Astrocyte of the cerebellum (primary cell): ENCODE results near the gene ZNF611.
"Not testable (repeated sequence)": the region's sequence is repeated elsewhere in the genome, so short reads cannot be mapped to it uniquely, and the experiment has no call there.

Source experiments
- DNase-seq: peaks from one replicate; pipeline ENCODE4 v3.0.0-alpha.2; 2011; ENCODE audit warnings: low read depth
- H3K4me3 ChIP-seq: 2 replicates; pipeline ENCODE4 v1.5.1; 2011; ENCODE audit warnings: mild to moderate bottlenecking, low read depth, low read length, moderate library complexity
- in situ Hi-C: cut with HindIII; loops from 2 replicates; pipeline ENCODE4 v1.10.0; 2017; ENCODE audit warnings: low sequenced_read_pairs
- TF ChIP-seq, protein P1 (sequence below): IDR thresholded peaks from 2 replicates; pipeline ENCODE4 v1.5.1; 2012; ENCODE audit warnings: low read length, low read depth, moderate library complexity, mild to moderate bottlenecking; ENCODE audit errors: missing control alignments

ZNF611 gene

DNA sequence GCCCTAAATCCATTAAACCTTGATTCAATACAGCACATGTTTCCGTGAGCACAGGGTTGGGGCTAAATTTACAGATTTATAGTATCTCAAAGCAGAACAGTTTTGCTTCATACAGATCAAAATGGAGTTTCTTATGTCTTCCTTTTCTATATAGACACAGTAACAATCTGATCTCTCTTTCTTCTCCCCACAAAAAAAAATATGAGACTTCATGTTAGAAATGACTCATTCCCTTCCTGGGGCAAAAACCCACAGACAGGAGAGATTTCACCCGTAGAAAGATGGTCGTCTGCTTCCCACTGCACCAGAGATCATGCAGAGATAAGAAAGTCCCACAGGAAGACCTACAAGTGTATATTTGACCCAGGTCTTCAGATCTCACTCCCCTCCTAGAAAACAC lies 7.7 kb upstream of the ZNF611 start:
- in situ Hi-C loops = no loop called here
- no peak for DNase-seq
- TF ChIP-seq, protein P1, sequence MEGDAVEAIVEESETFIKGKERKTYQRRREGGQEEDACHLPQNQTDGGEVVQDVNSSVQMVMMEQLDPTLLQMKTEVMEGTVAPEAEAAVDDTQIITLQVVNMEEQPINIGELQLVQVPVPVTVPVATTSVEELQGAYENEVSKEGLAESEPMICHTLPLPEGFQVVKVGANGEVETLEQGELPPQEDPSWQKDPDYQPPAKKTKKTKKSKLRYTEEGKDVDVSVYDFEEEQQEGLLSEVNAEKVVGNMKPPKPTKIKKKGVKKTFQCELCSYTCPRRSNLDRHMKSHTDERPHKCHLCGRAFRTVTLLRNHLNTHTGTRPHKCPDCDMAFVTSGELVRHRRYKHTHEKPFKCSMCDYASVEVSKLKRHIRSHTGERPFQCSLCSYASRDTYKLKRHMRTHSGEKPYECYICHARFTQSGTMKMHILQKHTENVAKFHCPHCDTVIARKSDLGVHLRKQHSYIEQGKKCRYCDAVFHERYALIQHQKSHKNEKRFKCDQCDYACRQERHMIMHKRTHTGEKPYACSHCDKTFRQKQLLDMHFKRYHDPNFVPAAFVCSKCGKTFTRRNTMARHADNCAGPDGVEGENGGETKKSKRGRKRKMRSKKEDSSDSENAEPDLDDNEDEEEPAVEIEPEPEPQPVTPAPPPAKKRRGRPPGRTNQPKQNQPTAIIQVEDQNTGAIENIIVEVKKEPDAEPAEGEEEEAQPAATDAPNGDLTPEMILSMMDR = no peak
- no peak overlapping the region for H3K4me3 ChIP-seq

DNA sequence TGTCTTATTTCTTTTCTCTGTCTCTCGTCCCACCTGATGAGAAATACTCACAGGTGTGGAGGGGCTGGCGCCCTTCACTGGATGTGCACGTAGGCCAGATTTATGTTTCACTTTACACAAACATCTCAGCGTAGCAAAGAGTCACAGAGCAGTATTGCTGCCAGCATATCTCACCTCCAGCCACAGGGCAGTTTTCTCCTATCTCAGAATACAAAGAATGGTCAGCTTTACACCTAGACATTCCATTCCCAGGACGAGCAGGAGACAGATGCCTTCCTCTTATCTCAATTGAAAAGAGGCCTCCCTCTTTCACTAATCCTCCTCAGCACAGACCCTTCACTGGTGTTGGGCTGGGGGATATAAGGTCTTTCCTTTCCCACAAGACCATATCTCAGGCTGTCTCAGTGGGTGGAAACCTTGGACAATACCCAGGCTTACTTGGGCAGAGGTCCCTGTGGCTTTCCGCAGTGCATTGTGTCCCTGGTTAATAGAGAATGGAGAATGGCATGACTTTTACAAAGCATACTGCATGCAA lies 7.2 kb upstream of the ZNF611 start:
- no peak overlapping the region for H3K4me3 ChIP-seq
- TF ChIP-seq, protein P1 = no peak
- no peak for DNase-seq
- in situ Hi-C loops = no loop called here

DNA sequence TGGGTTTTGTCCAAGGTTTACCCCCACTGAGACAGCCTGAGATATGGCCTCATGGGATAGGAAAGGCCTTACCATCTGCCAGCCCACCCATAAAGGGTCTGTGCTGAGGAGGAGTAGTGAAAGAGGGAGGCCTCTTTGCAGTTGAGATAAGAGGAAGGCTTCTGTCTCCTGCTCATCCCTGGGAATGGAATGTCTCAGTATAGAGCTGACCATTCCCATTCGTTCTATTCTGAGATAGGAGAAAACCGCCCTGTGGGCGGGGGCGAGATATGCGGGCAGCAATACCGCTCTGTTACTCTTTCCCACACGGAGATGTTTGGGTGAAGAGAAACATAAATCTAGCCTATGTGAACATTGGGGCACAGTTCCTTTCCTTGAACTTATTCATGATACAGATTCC lies 6.5 kb upstream of the ZNF611 start:
- DNase-seq, H3K4me3 ChIP-seq, in situ Hi-C loops: not testable (repeated sequence)

DNA sequence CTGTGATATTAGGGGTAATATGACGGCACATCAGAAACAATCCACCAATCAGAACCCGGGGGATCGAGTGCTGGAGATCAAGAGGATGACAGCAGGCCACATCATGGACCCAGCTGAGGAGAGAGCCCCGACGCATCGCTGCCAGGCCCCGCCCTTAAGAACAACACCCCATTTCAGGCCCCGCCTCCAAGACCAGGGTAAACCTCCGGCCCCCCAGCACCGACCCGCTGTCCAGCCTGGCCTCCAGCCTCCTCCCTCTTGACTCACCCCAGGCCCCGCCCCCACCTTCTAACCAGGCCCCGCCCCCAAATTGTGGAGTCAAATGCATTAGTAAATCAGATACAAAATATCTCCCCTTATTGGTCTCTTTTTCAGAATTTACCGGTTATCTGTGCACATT lies 4.7 kb upstream of the ZNF611 start:
- in situ Hi-C loops = no loop called here
- H3K4me3 ChIP-seq = no peak overlapping the region
- TF ChIP-seq, protein P1 = no peak
- DNase-seq = no peak

DNA sequence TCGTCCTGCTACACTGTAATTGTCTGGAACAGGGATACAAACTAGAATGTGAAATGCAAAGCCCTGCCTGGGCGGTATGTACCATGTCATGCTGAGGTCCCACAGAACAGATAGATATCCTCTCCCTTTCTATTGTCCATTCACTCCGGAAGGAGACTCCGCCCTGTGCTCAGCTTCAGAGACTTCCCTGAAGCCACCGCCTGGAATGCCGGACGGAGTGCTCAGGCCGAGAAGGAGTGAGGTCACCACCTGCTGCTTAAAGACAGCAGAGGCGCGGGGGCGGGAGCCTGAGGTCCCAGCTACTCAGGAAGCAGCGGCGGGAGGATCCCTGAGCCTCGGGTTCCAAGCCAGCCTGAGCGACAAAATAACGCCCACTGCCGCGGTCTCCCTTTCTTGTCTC lies 890 bp upstream of the ZNF611 start:
- no peak for DNase-seq
- in situ Hi-C loops = no loop called here

DNA sequence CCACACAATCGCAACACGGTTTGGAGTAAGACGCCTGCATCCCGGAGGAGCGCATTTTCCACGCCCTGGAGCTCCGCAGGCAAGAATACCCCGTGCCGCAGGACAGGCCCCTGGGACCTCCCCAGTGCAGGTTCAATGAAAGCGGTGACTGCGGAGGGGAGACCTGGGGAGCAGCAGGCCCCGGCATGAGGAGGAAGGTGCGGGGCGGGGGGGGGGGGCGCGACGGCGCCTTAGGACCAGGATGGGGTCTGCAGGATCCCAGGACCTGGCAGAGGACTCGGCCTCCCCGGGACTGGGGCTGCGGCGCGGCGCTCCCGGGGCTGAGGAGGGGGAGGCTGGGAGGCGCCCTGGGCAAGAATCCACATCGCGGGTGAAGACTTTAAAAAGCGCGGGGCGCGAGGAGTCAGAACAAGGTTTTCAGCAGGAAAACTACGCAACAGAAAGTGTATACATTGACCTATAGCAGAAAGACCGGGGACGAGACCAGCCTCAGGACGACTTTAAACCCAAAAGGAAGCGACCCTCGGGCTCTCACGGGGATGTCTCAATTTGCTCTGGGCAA lies 432 bp downstream of the ZNF611 start:
- peak overlapping the region; percentile 71 for H3K4me3 ChIP-seq
- no peak for DNase-seq
- TF ChIP-seq, protein P1 = no peak
- in situ Hi-C loops = no loop called here

More for the DNA sequence above, 890 bp upstream of the ZNF611 start:
- TF ChIP-seq, protein P1 = no peak
- no peak overlapping the region for H3K4me3 ChIP-seq

DNA sequence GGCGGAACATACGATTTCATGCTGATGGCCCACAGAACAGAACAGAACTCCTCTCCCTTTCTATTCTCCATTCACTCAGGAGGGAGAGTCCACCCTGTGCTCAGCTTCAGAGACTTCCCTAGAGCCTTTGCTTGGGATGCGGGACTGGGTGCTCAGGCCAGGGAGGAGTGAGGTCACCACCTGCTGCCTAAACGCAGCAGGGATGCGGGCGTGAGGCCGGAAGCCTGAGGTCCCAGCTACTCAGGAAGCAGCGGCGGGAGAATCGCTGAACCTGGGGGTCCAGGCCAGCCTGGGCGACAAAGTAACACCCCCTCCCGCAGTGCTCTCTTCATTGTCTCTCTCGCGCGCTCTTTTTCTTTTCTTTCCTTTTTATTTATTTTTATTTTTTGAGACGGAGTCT lies 8.8 kb downstream of the ZNF611 start:
- H3K4me3 ChIP-seq, in situ Hi-C loops, DNase-seq: not testable (repeated sequence)

DNA sequence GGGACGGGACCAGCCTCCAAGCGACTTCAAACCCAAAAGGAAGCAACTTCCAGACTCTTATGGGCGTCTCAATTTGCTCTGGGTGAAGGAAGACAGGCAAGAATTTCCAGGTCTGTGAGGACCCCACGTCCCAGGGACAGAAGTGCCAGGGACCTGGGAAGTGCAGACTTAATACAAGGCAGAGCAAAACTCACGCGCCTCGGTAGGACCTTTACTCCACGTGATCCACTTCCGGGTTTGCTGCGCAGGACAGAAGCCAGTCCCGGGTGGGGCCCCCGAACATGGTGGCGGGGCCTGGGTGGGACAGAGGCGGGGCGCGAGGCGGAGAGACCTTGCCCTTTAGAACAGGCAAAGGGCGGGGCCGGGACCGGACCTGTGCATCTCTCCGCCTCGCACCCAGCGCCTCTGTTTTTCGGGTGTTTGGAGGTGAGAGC lies 9.3 kb downstream of the ZNF611 start:
- in situ Hi-C loops = no loop called here
- no peak overlapping the region for H3K4me3 ChIP-seq
- TF ChIP-seq, protein P1 = no peak
- DNase-seq = no peak
